EH (cell line): Measurements from ENCODE around the gene SERINC1.
"Not testable (repeated sequence)": the region's sequence is repeated elsewhere in the genome, so short reads cannot be mapped to it uniquely, and the experiment has no call there.

Experiments used
- DNase-seq: peaks from one replicate; pipeline ENCODE4 v3.0.0-alpha.2; 2015; ENCODE audit warnings: low read depth

SERINC1 gene

DNA sequence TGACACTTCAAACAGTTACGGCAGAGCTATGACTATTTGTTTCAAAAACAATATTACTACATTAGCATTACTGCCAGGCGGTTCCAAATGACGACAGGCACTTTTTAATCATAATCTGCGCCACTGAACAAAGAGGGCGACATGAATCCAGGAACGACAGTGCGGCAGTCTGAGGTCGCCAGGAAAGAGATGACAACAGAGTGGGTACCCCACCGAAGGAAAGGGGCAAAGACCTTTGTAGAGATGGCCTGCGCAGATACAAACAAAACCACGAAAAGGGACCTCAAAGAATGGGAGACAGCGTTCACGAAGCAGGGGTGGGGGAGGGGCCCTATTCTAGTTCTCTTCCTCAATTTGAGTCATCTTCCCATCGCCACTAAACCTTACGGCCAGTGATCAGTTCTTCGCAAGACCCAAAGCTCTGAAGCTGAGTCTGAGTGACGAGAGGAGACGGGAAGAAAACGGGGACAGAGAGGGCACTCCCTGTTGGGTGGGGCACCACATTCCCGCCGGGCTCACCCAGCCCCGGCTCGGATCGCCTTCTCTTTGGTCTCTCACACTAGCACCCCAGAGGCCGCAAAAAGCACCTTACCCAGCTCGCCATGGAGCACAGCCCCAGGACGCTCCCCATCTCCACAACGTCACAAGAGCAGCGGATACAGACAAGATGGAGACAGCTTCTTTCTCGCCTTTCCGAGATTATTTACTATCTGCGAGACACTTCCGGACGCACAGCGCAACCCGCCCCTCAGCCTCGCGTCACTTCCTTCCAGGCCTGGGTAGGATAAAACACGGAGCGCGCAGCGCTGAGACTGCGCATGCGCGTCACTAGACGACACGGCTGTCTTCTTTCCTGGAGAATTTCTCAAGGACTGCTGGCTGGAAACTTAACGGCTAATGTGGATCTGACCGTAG, at the start of gene SERINC1:
Gene SERINC1 (minus strand): TSS at position 701 of the 915 bp plus-strand sequence. CDS start 70 bp downstream, at position 631.
- peak; percentile 96 for DNase-seq

GRCh38 chr6:122511193-122511924, 39.8 kb upstream of the SERINC1 start:
- DNase-seq, result no peak

DNA sequence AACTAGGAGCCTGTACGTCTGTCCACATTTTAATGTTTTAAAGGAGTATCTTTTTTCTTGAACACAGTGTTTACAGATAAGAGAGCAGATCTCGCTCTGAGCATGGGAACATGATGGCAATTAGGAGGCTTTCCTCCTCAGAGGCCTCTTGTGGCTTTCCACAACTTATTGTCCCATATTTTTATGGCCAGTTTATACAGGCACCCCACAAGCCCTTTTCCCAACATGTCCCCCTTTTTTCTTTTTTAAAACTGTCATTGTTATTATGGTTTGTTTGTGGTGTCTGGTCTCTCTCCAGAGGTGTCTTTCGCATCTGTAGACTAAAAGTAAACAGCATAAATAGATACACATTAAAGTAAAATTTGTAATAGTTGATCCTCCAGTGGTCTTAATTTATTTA, 33.6 kb upstream of the SERINC1 start:
- not testable (repeated sequence) for DNase-seq

DNA sequence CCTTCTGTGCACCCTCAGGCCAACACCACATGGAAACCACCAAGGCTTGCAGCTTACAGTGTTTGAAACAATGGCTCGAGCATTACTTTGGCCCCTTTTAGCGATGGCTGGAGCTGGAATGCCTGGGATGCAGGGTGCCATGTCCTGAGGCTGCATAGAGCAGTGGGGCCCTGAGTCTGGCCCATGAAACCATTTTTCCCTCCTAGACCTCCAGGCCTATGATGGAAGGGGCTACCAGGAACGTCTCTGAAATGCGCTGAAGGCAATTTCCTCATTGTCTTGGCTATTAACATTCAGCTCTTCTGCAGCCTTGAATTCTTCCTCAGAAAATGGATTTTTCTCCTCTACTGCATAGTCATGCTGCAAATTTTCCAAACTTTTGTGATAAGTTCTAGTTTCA, 29.9 kb upstream of the SERINC1 start:
- DNase-seq, result no peak

DNA sequence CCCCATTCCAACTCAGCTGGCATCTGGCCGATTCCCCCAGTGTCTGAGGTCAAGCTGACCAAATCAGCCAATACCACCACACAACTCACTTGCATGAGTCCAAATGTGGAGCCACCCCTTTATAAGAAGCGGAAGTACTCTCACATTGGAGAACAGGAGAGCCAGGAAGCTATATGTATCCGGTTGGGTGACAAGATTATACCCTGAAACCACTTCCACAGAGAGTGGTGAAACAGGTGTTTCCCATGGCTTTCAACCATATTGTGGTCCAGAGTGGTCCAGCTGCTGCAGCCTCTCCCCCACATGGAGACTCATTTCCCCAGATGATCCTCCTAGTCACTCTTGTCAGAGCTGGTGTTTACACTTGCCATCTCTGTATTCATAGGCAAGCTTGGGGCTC, 24.0 kb upstream of the SERINC1 start:
- DNase-seq, result no peak

DNA sequence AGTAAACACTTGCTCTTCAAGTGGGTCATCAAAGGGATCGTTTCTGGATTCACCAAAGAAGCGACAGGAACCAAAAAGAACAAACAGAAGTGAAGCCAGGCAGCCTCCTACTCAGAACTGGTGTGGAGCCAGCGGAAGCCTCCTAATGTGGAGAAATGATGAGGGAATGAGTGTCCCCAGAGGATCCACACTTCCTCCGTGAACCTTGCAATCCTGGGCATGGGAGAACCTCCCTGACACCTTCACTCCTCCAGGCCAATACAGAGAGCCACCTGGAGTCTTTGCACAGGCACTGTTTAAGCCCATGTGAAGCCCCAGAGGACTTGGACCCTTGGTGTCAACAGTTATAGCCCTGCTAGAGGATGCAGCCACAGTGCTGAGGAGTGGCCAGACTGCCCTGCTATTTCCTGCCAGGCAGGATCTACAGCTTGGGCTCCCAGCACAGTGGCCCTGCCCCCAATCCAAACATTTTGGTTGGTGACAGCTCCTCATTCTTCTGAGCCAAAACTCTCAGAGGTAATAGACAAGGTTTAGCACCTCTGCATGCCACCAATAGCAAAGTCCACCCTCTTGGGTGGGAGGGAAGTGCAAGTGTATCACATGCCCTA, 23.2 kb upstream of the SERINC1 start:
- no peak for DNase-seq

DNA sequence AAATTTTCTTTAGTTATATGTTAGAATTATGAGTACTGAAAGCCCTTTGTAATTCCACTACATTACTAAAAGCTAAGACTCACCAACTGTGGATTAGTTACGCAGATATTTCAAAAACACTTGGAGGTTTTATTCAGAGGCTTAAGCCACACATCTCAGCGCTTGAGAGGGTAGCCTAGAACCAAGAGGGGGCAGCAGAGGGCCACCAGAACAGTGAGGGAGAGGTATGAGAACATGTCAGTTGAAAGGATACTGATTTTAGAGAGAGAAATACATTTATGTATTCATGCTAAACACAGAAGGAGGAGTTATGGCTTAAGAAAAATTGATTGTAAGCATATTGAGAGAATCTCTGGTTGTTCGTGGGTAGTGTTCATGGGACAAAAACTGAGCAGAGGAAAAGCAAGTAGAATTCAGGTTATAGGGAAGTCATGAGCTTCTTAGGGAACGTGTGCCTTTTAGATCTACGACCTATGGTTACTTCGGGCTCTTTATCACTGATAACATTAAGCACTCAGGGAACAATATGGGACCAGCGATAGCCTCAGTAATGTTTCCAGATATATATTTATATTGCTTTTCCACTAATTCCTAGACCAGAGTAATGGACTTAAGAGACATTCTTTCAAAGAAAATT, 20.4 kb upstream of the SERINC1 start:
- peak; percentile 69 for DNase-seq

- no peak for DNase-seq
These were observed 19.0 kb upstream of the SERINC1 start for GRCh38 chr6:122490607-122491006.

DNA sequence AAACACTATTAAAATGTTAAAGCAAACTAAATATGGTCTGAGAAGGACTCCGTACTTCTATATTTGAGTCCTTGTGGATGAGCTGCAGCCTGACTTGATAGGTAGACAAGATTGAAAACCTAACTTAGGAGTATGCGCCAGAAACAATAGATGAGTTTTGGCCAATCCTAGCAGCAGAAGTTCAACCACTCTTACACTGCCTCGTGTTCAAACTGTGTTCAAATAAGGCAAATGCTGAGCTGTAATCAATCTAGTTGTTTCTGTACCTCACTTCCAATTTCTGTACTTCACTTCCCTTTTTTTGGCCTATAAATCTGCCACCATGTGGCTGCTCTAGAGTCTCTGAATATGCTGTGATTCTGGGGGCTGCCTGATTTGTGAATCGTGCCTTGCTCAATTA, 13.2 kb upstream of the SERINC1 start:
- no peak for DNase-seq

DNA sequence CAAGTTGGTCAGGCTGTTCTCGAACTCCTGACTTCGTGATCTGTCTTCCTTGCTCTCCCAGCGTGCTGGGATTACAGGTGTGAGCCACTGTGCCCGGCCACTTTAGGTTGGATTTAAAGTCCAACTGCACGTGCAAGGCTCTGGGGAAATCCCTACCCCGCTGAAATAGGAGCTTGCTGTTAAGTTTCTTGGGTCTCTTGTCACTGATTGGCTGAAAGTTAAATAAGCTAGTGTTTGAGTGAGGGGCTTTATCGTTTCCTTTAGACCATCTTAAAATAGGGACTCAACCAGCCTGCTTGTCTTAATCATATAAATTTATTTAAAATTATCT, 11.1 kb upstream of the SERINC1 start:
- DNase-seq, result no peak

DNA sequence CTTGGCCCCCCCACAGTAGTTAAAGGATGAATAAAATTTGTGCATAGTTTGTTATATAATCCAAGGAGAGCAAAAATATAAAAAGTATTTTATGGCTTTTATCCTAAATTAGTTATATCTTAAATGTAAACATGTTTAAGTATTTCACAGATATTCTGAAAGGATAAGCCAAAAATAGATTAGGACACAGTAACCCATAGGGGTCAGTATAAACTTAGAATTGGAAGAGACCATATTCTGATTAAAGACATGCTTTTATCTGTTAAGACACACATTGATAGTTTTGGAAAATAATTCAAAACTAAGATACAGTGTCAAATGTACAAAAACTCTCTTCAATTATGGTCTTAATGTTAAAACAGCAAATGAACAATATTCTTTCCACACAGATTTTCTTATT, 4.5 kb upstream of the SERINC1 start:
- DNase-seq, result peak; percentile 27

DNA sequence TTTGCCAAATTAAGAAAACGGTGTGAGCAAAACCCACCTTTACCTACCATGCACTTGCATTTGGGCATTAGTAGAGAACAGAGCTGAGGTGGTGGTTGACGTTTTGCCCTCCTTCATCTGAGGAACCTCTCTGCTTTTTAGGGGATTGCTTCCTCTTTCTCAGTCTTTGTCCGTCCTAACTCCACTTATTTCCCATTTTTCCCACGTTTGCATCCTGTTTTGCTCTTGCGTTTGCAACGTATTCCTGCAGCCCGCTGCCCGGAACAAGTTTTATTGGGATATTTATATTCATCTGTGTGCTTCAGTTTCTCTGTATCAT, 374 bp upstream of the SERINC1 start:
- no peak for DNase-seq

DNA sequence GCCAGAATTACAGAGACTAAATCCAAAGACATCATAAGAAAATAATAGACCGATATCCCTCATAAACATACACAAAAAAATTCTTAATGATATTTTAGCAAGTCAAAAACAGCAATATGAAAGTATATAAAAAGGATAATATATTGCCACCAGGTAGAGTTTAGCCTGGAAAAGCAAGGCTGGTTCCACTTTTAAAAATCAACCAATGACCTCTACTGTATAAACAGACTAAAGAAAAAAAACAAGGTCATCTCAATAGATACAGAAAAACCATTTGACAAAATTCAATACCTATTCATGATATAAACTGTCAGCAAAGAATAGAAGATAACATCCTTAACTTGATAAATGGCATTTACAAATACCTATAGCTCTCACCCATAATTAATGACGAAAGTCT, 9.7 kb downstream of the SERINC1 start:
- no peak for DNase-seq

DNA sequence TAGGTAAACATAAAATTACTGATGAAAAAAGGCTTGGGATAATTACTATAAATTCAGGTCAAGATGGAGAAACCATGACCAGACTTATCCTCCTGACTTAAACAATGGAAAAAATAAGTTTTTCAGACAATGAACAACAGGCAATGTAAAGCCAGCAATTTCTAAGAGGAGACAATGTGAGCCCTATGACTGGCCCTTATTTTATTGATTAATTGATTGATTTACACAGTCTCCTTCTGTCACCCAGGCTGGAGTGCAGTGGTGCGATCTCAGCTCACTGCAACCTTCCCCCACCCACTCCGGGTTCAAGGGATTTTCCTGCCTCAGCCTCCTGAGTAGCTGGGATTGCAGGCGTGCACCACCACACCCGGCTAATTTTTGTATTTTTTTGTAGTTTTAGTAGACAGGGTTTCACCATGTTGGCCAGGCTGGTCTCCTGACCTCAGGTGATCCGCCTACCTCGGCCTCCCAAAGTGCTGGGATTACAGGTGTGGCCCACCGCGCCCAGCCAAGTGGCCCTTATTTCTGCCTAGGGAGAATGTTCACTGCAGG, 11.7 kb downstream of the SERINC1 start:
- not testable (repeated sequence) for DNase-seq

GRCh38 chr6:122459240-122459639, 12.4 kb downstream of the SERINC1 start:
- DNase-seq, result no peak

DNA sequence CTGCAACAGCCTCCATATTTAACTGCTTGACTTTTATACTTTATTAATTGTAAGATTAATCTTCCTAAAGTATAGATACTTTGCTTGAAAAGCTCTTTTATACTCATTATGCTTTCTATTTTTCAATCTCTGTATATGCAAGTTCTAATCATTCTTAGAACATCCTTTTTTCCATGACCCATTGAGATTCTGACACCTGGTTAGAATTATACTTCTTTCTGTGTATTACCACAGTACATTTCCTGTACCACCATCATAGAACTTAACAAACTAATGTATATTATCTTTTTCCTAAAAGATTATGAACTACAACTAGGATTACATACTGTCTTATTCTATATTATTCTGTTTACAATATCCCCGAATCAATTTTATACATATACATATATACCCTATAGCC, 13.5 kb downstream of the SERINC1 start:
- DNase-seq, result no peak

DNA sequence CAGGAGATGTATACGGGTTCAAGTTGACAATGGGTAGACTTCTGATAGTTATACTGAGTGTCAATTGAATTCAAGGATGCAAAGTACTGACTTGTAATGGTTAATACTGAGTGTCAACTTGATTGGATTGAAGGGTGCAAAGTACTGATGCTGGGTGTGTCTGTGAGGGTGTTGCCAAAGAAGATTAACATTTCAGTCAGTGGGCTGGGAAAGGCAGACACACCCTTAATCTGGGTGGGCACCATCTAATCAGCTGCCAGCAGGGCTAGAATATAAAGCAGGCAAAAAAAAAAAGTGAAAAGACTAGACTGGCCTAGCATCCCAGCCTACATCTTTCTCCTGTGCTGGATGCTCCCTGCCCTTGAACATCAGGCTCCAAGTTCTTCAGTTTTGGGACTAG, 16.5 kb downstream of the SERINC1 start:
- DNase-seq, result not testable (repeated sequence)

- DNase-seq, result no peak
These were observed 16.9 kb downstream of the SERINC1 start for GRCh38 chr6:122454673-122455072.

DNA sequence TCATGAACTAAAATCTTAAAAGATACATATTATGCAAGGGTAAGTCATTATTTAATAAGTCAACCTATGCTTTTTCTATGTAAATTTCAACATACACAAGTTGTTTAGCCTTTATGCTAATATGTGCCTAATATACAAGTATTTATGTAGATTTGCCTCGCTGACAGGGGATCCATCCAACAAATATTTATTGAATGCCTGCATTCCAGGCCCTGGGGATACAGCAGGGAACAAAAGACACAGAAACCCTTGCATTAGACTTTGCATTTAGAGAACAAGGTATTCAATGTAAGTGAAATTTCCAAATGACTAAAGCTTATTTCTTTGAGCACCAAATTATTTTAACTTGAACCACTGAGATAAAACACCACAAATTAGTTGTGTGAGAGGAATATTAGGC, 19.1 kb downstream of the SERINC1 start:
- DNase-seq, result no peak

GRCh38 chr6:122449069-122449468, 22.5 kb downstream of the SERINC1 start:
- no peak for DNase-seq

DNA sequence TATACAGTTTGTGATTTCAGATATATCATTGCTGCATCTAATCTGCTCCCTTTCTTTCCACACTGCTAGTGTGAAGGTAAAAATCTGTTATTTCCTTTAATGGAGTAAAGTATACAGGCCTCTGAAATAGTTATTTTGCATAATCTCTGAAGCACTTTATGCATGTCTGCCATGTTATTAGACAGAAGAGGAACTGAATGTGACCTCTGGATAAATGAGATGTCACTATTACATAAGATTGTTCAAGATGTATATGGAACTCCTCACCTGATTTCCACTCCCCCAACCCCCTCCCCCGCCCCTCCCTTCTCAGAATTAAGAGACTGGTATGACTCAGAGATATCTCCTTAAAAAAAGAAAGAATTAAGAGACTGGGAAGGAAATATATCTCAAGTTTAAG, 26.3 kb downstream of the SERINC1 start:
- no peak for DNase-seq

DNA sequence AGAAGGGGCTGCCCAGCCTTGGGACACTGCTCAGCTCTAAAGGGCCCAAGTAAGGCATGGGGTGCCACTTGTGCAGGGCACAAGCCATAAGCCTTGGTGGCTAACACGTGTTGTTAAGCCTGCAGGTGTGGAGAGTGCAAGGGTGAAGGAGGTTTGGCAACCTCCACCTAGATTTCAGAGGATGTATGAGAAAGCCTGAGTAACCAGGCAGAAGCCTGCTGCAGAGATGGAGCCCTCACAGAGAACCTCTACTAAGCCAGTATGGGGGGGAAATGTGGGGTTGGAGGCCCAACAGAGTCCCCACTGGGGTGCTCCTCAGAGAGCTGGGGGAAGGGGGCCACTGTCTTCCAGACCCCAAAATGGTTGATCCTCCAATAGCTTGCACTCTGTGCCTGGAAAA, 32.6 kb downstream of the SERINC1 start:
- DNase-seq, result no peak
